Nucleus accumbens (tissue), 56 donors: ENCODE data around the gene MSI1.
A peak's percentile ranks its signal among the peaks of the same experiment; 100 is the strongest.

Experiments used
- DNase-seq, 56 donors: peaks; one replicate each; lab custom pipeline; 2025; lab: John Stamatoyannopoulos, UW

MSI1 gene

GRCh38 chr12:120368789-120369602, at the start of gene MSI1:
Gene MSI1, minus strand, starts transcription at chr12:120369164. Its CDS starts 73 bp downstream, at chr12:120369091.
- DNase-seq: peak in 6 of 56 donors; percentile 7 to 47 (median 24)

- no peak for DNase-seq
These were observed 49.1 kb upstream of the MSI1 start for GRCh38 chr12:120417917-120418580.

- DNase-seq: no peak
These were observed 47.7 kb upstream of the MSI1 start for GRCh38 chr12:120416490-120417216.

GRCh38 chr12:120413901-120414695, 45.1 kb upstream of the MSI1 start:
- peak in 37 of 56 donors; percentile 3 to 80 (median 29) for DNase-seq

- no peak for DNase-seq
These were observed 43.5 kb upstream of the MSI1 start for GRCh38 chr12:120412421-120412820.

- DNase-seq: no peak
These were observed 39.8 kb upstream of the MSI1 start for GRCh38 chr12:120408771-120409170.

GRCh38 chr12:120406553-120406952, 37.6 kb upstream of the MSI1 start:
- no peak for DNase-seq

GRCh38 chr12:120406069-120406468, 37.1 kb upstream of the MSI1 start:
- DNase-seq: no peak

GRCh38 chr12:120404271-120404670, 35.3 kb upstream of the MSI1 start:
- DNase-seq: no peak

- no peak for DNase-seq
These were observed 34.9 kb upstream of the MSI1 start for GRCh38 chr12:120403869-120404268.

- DNase-seq: peak in 17 of 56 donors; percentile 2 to 38 (median 13)
These were observed 33.3 kb upstream of the MSI1 start for GRCh38 chr12:120402217-120402616.

- no peak for DNase-seq
These were observed 30.6 kb upstream of the MSI1 start for GRCh38 chr12:120399531-120399930.

GRCh38 chr12:120397824-120398540, 29.0 kb upstream of the MSI1 start:
- DNase-seq: peak in 31 of 56 donors; percentile 1 to 70 (median 14)

GRCh38 chr12:120394483-120395367, 25.8 kb upstream of the MSI1 start:
- DNase-seq: no peak

- no peak for DNase-seq
These were observed 21.7 kb upstream of the MSI1 start for GRCh38 chr12:120390540-120391120.

GRCh38 chr12:120388691-120389481, 19.9 kb upstream of the MSI1 start:
- peak in 34 of 56 donors; percentile 20 to 70 (median 41) for DNase-seq

- no peak for DNase-seq
These were observed 12.9 kb upstream of the MSI1 start for GRCh38 chr12:120381752-120382419.
